DOHH2 (cell line): Measurements from ENCODE around the gene RBM12.

Source experiments
- EZH2phosphoT487 ChIP-seq: fragments of 200-600 bp; sonication (generic); IDR thresholded peaks from 2 replicates; pipeline ENCODE4 v1.6.1; 2017; ENCODE audit warnings: borderline replicate concordance, mild to moderate bottlenecking, antibody characterized with exemption, low read length, moderate library complexity, mixed read lengths
- TF ChIP-seq, protein P1 (sequence below): fragments of 200-600 bp; sonication (generic); IDR thresholded peaks from one replicate; pipeline ENCODE4 v1.5.1; 2014; ENCODE audit warnings: antibody characterized with exemption, mild to moderate bottlenecking, low read depth, low read length; ENCODE audit not compliant: poor library complexity, severe bottlenecking

DNA sequence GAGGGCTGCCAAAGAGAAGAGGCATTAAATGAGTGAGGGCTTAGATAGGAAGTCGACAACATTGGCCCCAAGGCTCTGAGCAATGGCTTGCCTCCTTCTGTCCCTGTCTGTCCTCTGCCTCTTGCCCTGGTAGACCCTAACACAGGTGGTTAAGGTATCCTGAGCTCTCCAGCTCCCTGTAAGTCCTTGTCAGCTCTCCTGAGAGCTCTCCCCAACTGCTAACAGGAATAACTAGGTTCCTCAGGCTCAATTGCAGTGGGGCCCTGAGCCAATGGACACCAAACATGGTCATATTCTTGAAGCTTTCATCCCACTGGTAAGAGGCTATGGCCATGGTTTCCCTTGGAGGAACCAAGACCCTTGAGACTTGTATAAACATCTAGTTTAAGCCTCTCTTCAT, 5.0 kb upstream of the RBM12 start:
- TF ChIP-seq, protein P1, sequence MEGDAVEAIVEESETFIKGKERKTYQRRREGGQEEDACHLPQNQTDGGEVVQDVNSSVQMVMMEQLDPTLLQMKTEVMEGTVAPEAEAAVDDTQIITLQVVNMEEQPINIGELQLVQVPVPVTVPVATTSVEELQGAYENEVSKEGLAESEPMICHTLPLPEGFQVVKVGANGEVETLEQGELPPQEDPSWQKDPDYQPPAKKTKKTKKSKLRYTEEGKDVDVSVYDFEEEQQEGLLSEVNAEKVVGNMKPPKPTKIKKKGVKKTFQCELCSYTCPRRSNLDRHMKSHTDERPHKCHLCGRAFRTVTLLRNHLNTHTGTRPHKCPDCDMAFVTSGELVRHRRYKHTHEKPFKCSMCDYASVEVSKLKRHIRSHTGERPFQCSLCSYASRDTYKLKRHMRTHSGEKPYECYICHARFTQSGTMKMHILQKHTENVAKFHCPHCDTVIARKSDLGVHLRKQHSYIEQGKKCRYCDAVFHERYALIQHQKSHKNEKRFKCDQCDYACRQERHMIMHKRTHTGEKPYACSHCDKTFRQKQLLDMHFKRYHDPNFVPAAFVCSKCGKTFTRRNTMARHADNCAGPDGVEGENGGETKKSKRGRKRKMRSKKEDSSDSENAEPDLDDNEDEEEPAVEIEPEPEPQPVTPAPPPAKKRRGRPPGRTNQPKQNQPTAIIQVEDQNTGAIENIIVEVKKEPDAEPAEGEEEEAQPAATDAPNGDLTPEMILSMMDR: no peak
- no peak for TF ChIP-seq EZH2phosphoT487
